ENCODE data around the gene ARIH2. TPM values are rescaled to one million over a fixed set of nuclear protein-coding genes. Genes with fewer than 3 reads are reported as not detected.

The ARIH2 gene
- total and polyA plus RNA-seq, 2 of the 4 experiments (the other 2 are of a cell fraction) = 62.3 to 93.7 TPM

- H2BK5ac ChIP-seq (ENCODE audit: low read depth, low read length, poor library complexity, severe bottlenecking) = no peak overlapping the region
- no peak overlapping the region for H3K4me2 ChIP-seq (ENCODE audit: low read depth, low read length)
- H3K79me1 ChIP-seq (ENCODE audit: low read depth in 1 of 2, low read length in 2 of 2) = peaks cover 14 to 24% of the 10 kb centered on the region in 2 experiments
- ChIA-PET POLR2A (ENCODE audit: unreplicated experiment) (no interaction called here), CTCF (no interaction called here)
- no peak overlapping the region for H3K9ac ChIP-seq (ENCODE audit: low read depth, low read length)
- no peak overlapping the region for H3K4ac ChIP-seq (ENCODE audit: low read depth, low read length)
- H3K27ac ChIP-seq (ENCODE audit: insufficient read depth, low read length) = no peak overlapping the region
- H2AK9ac ChIP-seq (replicated peaks; ENCODE audit: low read depth, low read length, poor library complexity) = no peak overlapping the region
- H2AK5ac ChIP-seq (ENCODE audit: low read depth, low read length) = no peak overlapping the region
- H3K18ac ChIP-seq (ENCODE audit: low read depth, low read length) = no peak overlapping the region
- ATAC-seq (ENCODE audit: low read depth) (peak; percentile 27; the same call in 1 of the 2 replicates), DNase-seq (no peak)
- no peaks in the 10 kb centered on the region for H3K9me3 ChIP-seq (ENCODE audit: control insufficient read depth, insufficient read depth, low read length)
- BruUV-seq (replicated peaks) = no TSS peak
- H2BK120ac ChIP-seq (ENCODE audit: low read depth, low read length) = no peak overlapping the region
- no peak for TF ChIP-seq SMC3 (IDR thresholded peaks at IDR 0.05; ENCODE audit: low read depth, low read length)
- no peak for TF ChIP-seq MXI1 (IDR thresholded peaks at IDR 0.05; ENCODE audit: borderline replicate concordance, low read depth, low read length)
- no peak for TF ChIP-seq USF2 (IDR thresholded peaks at IDR 0.05; ENCODE audit: low read depth, low read length)
- no peak for TF ChIP-seq FOS (IDR thresholded peaks at IDR 0.05; ENCODE audit: low read depth, low read length)
- no peak for TF ChIP-seq RCOR1 (IDR thresholded peaks at IDR 0.05; ENCODE audit: insufficient replicate concordance, low read length)
- no peak for TF ChIP-seq CEBPB (IDR thresholded peaks at IDR 0.05; ENCODE audit: low read depth, low read length)
- no peak for TF ChIP-seq POLR2A (IDR thresholded peaks at IDR 0.05; ENCODE audit: low read depth, low read length)
- no peak for TF ChIP-seq BHLHE40 (IDR thresholded peaks at IDR 0.05; ENCODE audit: low read depth, low read length)
- H4K91ac ChIP-seq (ENCODE audit: insufficient read depth, low read depth, low read length) = no peak overlapping the region
- H4K8ac ChIP-seq (ENCODE audit: low read depth in 2 of 2, low read length in 2 of 2) = no peak overlapping the region
- H2AFZ ChIP-seq (replicated peaks; ENCODE audit: low read length, poor library complexity) = no peak overlapping the region
- H4K20me1 ChIP-seq (ENCODE audit: insufficient read depth, low read length) = peaks cover 3% of the 10 kb centered on the region; the same call in 1 of the 2 replicates
- dilution Hi-C loops (cut with HindIII; ENCODE audit: low sequenced_read_pairs, unreplicated experiment) = no loop called here
- H3K23ac ChIP-seq (ENCODE audit: low read depth, low read length) = no peak overlapping the region
- H4K5ac ChIP-seq (ENCODE audit: low read depth, low read length) = no peak overlapping the region
- H2BK20ac ChIP-seq (ENCODE audit: low read depth, low read length) = no peak overlapping the region
- no peak overlapping the region for H3K14ac ChIP-seq (replicated peaks; ENCODE audit: low read depth, low read length)
- WGBS, 2 experiments (ENCODE audit: extremely low coverage in 2 of 2, insufficient read length in 1 of 2) = 100% methylated on average over 1 of the region's 7 CpGs; no CpG with 5 or more reads in 1 of the 2 experiments
- no peaks in the 10 kb centered on the region for H3K27me3 ChIP-seq (ENCODE audit: control insufficient read depth, insufficient read depth, low read length)
- H2BK15ac ChIP-seq (ENCODE audit: low read depth, low read length) = no peak overlapping the region
- H3K4me1 ChIP-seq (ENCODE audit: control insufficient read depth, insufficient read depth, low read length) = peaks cover 5% of the 10 kb centered on the region
- no peak overlapping the region for H3K56ac ChIP-seq (ENCODE audit: extremely low read depth, insufficient read depth, low read length)
- no peak overlapping the region for H3K4me3 ChIP-seq (ENCODE audit: insufficient read depth, low read depth, low read length)
- H3K36me3 ChIP-seq (ENCODE audit: control insufficient read depth, insufficient read depth, low read length) = peaks cover 37% of the 10 kb centered on the region
- intact Hi-C loops (cut with micrococcal nuclease) = no loop called here
- in situ Hi-C loops (cut with MboI; ENCODE audit: low sequenced_read_pairs) = no loop called here
- no peaks in the 10 kb centered on the region for H3K9me1 ChIP-seq (ENCODE audit: insufficient read depth, low read length)
These were observed 48.3 kb downstream of the ARIH2 start for GRCh38 chr3:48966876-48967361.

Data from IMR-90 (cell line).